ENCODE measurements around the gene LXN. TPM values are rescaled to one million over a fixed set of nuclear protein-coding genes. Genes with fewer than 3 reads are reported as not detected.

LXN gene
- total RNA-seq, 1 experiment from 2014 or later, result 4.6 TPM

DNA sequence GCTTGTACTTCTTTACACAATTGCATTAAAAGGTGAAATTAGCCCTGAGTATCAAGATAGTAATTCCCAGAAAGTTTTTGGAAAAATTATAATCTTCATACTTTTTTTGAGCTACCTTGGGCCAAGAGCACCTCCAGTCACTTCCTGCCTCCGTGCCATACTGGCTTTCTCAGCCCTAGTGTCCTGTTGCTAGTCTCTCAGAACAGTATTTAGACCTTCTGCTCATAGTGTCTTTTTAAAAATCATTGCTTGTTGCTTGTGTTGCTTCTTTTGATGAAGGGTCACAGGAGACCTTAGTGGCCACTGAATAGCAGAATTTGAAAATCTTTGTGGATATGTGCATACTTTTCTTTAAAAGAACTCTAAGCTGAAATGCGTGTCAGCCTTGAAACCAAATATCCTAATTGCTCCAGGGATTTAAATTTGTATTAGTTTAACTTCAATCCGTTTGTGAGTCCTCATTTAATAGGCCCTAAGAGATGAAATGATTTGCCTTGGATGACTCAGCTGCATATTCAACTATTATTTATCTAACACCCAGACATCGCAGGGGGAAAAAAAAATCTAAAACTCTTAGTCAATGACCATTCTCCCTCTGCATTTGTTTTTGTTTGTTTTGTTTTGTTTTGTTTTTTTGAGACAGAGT is 29.1 kb upstream of the LXN start:
- ChIA-PET CTCF (interaction anchor here (1.1 to 1.7 kb wide), 2 partner anchors 57 to 88 kb away, joined by 3 to 4 read pairs; partner anchors contain the start of gene GFM1), POLR2A (no interaction called here)
- Mint-ChIP-seq H3K4me3 (no peak overlapping the region), H3K27ac (no peak overlapping the region), H3K9me3 (no peaks in the 10 kb centered on the region), H3K36me3 (0 out of 2 replicates have a peak, but pooled peaks cover 2% of the 10 kb centered on the region), H3K27me3 (ENCODE audit: low read depth) (no peaks in the 10 kb centered on the region), H3K4me1 (0 out of 2 replicates have a peak, but pooled peaks cover 5% of the 10 kb centered on the region)
- ATAC-seq, result no peak
- no peak for DNase-seq (ENCODE audit: low spot score)
- no peak for TF ChIP-seq NFE2L1 (CRISPR knock-in tag; IDR thresholded peaks at IDR 0.05)
- TF ChIP-seq, protein P1, sequence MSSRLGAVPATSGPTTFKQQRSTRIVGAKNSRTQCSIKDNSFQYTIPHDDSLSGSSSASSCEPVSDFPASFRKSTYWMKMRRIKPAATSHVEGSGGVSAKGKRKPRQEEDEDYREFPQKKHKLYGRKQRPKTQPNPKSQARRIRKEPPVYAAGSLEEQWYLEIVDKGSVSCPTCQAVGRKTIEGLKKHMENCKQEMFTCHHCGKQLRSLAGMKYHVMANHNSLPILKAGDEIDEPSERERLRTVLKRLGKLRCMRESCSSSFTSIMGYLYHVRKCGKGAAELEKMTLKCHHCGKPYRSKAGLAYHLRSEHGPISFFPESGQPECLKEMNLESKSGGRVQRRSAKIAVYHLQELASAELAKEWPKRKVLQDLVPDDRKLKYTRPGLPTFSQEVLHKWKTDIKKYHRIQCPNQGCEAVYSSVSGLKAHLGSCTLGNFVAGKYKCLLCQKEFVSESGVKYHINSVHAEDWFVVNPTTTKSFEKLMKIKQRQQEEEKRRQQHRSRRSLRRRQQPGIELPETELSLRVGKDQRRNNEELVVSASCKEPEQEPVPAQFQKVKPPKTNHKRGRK (CRISPR knock-in tag; IDR thresholded peaks at IDR 0.05; ENCODE audit: borderline replicate concordance), result no peak
- TF ChIP-seq, protein P2, sequence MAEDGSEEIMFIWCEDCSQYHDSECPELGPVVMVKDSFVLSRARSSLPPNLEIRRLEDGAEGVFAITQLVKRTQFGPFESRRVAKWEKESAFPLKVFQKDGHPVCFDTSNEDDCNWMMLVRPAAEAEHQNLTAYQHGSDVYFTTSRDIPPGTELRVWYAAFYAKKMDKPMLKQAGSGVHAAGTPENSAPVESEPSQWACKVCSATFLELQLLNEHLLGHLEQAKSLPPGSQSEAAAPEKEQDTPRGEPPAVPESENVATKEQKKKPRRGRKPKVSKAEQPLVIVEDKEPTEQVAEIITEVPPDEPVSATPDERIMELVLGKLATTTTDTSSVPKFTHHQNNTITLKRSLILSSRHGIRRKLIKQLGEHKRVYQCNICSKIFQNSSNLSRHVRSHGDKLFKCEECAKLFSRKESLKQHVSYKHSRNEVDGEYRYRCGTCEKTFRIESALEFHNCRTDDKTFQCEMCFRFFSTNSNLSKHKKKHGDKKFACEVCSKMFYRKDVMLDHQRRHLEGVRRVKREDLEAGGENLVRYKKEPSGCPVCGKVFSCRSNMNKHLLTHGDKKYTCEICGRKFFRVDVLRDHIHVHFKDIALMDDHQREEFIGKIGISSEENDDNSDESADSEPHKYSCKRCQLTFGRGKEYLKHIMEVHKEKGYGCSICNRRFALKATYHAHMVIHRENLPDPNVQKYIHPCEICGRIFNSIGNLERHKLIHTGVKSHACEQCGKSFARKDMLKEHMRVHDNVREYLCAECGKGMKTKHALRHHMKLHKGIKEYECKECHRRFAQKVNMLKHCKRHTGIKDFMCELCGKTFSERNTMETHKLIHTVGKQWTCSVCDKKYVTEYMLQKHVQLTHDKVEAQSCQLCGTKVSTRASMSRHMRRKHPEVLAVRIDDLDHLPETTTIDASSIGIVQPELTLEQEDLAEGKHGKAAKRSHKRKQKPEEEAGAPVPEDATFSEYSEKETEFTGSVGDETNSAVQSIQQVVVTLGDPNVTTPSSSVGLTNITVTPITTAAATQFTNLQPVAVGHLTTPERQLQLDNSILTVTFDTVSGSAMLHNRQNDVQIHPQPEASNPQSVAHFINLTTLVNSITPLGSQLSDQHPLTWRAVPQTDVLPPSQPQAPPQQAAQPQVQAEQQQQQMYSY (CRISPR knock-in tag; IDR thresholded peaks at IDR 0.05), result no peak
- TF ChIP-seq ATF1 (CRISPR knock-in tag; IDR thresholded peaks at IDR 0.05), result no peak
- no peak for TF ChIP-seq ETV6 (CRISPR knock-in tag; IDR thresholded peaks at IDR 0.05)
- no peak for TF ChIP-seq GABPB1 (CRISPR knock-in tag; IDR thresholded peaks at IDR 0.05)
- TF ChIP-seq, protein P3, sequence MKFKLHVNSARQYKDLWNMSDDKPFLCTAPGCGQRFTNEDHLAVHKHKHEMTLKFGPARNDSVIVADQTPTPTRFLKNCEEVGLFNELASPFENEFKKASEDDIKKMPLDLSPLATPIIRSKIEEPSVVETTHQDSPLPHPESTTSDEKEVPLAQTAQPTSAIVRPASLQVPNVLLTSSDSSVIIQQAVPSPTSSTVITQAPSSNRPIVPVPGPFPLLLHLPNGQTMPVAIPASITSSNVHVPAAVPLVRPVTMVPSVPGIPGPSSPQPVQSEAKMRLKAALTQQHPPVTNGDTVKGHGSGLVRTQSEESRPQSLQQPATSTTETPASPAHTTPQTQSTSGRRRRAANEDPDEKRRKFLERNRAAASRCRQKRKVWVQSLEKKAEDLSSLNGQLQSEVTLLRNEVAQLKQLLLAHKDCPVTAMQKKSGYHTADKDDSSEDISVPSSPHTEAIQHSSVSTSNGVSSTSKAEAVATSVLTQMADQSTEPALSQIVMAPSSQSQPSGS (CRISPR knock-in tag; IDR thresholded peaks at IDR 0.05; ENCODE audit: borderline replicate concordance, low read depth), result no peak
- no peak for TF ChIP-seq ZNF671 (CRISPR knock-in tag; IDR thresholded peaks at IDR 0.05)
- TF ChIP-seq, protein P4, sequence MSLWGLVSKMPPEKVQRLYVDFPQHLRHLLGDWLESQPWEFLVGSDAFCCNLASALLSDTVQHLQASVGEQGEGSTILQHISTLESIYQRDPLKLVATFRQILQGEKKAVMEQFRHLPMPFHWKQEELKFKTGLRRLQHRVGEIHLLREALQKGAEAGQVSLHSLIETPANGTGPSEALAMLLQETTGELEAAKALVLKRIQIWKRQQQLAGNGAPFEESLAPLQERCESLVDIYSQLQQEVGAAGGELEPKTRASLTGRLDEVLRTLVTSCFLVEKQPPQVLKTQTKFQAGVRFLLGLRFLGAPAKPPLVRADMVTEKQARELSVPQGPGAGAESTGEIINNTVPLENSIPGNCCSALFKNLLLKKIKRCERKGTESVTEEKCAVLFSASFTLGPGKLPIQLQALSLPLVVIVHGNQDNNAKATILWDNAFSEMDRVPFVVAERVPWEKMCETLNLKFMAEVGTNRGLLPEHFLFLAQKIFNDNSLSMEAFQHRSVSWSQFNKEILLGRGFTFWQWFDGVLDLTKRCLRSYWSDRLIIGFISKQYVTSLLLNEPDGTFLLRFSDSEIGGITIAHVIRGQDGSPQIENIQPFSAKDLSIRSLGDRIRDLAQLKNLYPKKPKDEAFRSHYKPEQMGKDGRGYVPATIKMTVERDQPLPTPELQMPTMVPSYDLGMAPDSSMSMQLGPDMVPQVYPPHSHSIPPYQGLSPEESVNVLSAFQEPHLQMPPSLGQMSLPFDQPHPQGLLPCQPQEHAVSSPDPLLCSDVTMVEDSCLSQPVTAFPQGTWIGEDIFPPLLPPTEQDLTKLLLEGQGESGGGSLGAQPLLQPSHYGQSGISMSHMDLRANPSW (CRISPR knock-in tag; conservative IDR thresholded peaks at IDR 0.05; ENCODE audit: low read depth), result no peak

DNA sequence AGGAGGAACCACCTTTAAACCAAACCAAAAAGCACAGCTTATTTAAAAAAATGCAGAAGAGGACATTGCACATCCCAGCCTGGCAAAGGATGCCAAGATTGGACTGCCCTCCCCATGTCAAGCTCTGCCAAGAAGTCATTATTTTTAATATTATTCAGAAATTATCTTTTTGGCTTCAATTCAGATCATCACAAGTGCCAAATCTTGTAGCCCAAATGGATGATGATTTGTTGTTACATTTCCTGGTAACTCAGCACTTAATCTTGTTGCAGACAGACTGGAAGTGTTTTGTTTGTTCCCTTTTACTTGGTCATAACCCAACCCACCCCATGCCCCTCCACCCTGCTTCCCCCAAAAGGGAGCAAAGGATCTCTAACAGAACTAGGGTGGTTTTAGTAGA is 28.1 kb upstream of the LXN start:
- POLR2A ChIA-PET, result no interaction called here
- TF ChIP-seq OVOL2 (CRISPR knock-in tag; IDR thresholded peaks at IDR 0.05; ENCODE audit: borderline replicate concordance), result no peak
- TF ChIP-seq, protein P5, sequence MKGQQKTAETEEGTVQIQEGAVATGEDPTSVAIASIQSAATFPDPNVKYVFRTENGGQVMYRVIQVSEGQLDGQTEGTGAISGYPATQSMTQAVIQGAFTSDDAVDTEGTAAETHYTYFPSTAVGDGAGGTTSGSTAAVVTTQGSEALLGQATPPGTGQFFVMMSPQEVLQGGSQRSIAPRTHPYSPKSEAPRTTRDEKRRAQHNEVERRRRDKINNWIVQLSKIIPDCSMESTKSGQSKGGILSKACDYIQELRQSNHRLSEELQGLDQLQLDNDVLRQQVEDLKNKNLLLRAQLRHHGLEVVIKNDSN (CRISPR knock-in tag; IDR thresholded peaks at IDR 0.05), result no peak
- no peak for TF ChIP-seq CREM (CRISPR knock-in tag; IDR thresholded peaks at IDR 0.05)
- TF ChIP-seq, protein P6, sequence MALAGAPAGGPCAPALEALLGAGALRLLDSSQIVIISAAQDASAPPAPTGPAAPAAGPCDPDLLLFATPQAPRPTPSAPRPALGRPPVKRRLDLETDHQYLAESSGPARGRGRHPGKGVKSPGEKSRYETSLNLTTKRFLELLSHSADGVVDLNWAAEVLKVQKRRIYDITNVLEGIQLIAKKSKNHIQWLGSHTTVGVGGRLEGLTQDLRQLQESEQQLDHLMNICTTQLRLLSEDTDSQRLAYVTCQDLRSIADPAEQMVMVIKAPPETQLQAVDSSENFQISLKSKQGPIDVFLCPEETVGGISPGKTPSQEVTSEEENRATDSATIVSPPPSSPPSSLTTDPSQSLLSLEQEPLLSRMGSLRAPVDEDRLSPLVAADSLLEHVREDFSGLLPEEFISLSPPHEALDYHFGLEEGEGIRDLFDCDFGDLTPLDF (CRISPR knock-in tag; IDR thresholded peaks at IDR 0.05), result no peak
- no peak for TF ChIP-seq GTF2I (CRISPR knock-in tag; conservative IDR thresholded peaks at IDR 0.05)
- TF ChIP-seq TP53 (CRISPR knock-in tag; IDR thresholded peaks at IDR 0.05), result no peak
- TF ChIP-seq, protein P7, sequence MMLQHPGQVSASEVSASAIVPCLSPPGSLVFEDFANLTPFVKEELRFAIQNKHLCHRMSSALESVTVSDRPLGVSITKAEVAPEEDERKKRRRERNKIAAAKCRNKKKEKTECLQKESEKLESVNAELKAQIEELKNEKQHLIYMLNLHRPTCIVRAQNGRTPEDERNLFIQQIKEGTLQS (CRISPR knock-in tag; conservative IDR thresholded peaks at IDR 0.05), result no peak
- no peak for TF ChIP-seq TEAD1 (CRISPR knock-in tag; IDR thresholded peaks at IDR 0.05)
- TF ChIP-seq TEAD4 (CRISPR knock-in tag; IDR thresholded peaks at IDR 0.05), result no peak
- TF ChIP-seq, protein P8, sequence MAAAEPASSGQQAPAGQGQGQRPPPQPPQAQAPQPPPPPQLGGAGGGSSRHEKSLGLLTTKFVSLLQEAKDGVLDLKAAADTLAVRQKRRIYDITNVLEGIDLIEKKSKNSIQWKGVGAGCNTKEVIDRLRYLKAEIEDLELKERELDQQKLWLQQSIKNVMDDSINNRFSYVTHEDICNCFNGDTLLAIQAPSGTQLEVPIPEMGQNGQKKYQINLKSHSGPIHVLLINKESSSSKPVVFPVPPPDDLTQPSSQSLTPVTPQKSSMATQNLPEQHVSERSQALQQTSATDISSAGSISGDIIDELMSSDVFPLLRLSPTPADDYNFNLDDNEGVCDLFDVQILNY (CRISPR knock-in tag; IDR thresholded peaks at IDR 0.05), result no peak
- no peak for TF ChIP-seq JAZF1 (CRISPR knock-in tag; IDR thresholded peaks at IDR 0.05)
- TF ChIP-seq FOXP1 (CRISPR knock-in tag; IDR thresholded peaks at IDR 0.05; ENCODE audit: borderline replicate concordance), result no peak
- TF ChIP-seq NR2C2 (CRISPR knock-in tag; IDR thresholded peaks at IDR 0.05), result no peak

More for the DNA sequence above, 28.1 kb upstream of the LXN start:
- Mint-ChIP-seq H3K9me3 (no peaks in the 10 kb centered on the region), H3K27me3 (ENCODE audit: low read depth) (no peaks in the 10 kb centered on the region), H3K36me3 (peaks cover 2% of the 10 kb centered on the region; the same call in 1 of the 2 replicates), H3K27ac (no peak overlapping the region), H3K4me1 (0 out of 2 replicates have a peak, but pooled peaks cover 5% of the 10 kb centered on the region), H3K4me3 (no peak overlapping the region)
- CTCF ChIA-PET, result interaction anchor here (0.5 to 1.7 kb wide), 3 partner anchors 56 to 93 kb away, joined by 3 to 4 read pairs (median 3); partner anchors contain the start of gene GFM1
- DNase-seq (ENCODE audit: low spot score) (no peak), ATAC-seq (no peak)

All from WTC11 (cell line).